Lower lobe of right lung (tissue), 2 donors: Measurements from ENCODE around the gene RERG. TPM values are rescaled to one million over a fixed set of nuclear protein-coding genes. Genes with fewer than 3 reads are reported as not detected.

Experiments used
- ATAC-seq, 2 donors: fragments of 200-7000 bp; cut with Tn5 transposase; one replicate each; pipeline ENCODE4 v1.9.1; 2020 to 2022; ENCODE audit warnings: mild to moderate bottlenecking in 2 of 2, moderate library complexity in 2 of 2
- DNase-seq: peaks from one replicate; pipeline ENCODE4 v3.0.0-alpha.2; 2020
- H3K27ac ChIP-seq: fragments of 200-600 bp; one replicate; pipeline ENCODE4 v1.8.0; 2022
- H3K27me3 ChIP-seq: fragments of 200-600 bp; one replicate; pipeline ENCODE4 v1.8.0; 2022; ENCODE audit warnings: low read depth
- H3K36me3 ChIP-seq: fragments of 200-600 bp; one replicate; pipeline ENCODE4 v1.8.0; 2022; ENCODE audit warnings: mild to moderate bottlenecking
- H3K4me1 ChIP-seq: fragments of 200-600 bp; one replicate; pipeline ENCODE4 v1.8.0; 2022
- H3K4me3 ChIP-seq: fragments of 200-600 bp; one replicate; pipeline ENCODE4 v1.8.0; 2022; ENCODE audit warnings: mild to moderate bottlenecking
- H3K9me3 ChIP-seq: fragments of 200-600 bp; one replicate; pipeline ENCODE4 v1.8.0; 2022
- CTCF ChIP-seq: fragments of 200-600 bp; IDR thresholded peaks from one replicate; pipeline ENCODE4 v1.8.0; 2022; ENCODE audit warnings: antibody characterized with exemption, mild to moderate bottlenecking
- intact Hi-C: fragments of 100-400 bp; cut with DNase I; formaldehyde crosslinking; loops from one replicate; pipeline ENCODE4 v1.11.0; 2022
- total RNA-seq: library from RNA; stranded (reverse); fragmentation: NEBNext Ultra II Directional; extraction: Animal tissue kit (Norgen Biotek cat#: 25700); gene quantifications from one replicate; pipeline ENCODE4 v1.2.1, GENCODE V29; 2021
- donor health status: DM: no; HTN: yes; CAD: no; lungs with severe emphysema.

RERG gene
- total RNA-seq, 1 donor from 2014 or later = 9.0 TPM

DNA sequence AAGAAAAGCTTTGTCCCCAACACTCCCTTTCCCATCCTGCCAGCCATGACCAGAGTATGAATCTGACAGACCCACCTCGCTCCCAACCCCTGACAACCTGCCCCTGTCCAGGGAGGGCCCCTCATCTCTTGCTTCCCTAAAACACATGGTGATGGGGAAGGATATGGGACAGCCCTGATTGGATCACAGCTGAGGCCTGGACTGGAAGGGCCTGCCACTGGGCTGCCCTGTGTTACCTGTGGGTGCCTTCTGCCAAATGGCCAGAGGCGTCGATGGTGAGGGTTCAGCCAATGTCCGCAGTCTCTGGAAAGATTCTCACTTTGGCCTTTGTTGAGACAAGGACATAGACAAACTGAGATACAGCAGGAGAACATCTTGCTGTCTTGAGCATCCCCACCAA, 13.3 kb upstream of the RERG start:
- Histone ChIP-seq H3K27ac (no peak overlapping the region), H3K4me3 (no peak overlapping the region), H3K4me1 (no peaks in the 10 kb centered on the region), H3K9me3 (no peaks in the 10 kb centered on the region), H3K36me3 (no peaks in the 10 kb centered on the region), H3K27me3 (no peaks in the 10 kb centered on the region)
- intact Hi-C loops = no loop called here
- no peak for TF ChIP-seq CTCF
- no peak for DNase-seq
- ATAC-seq = no peak

DNA sequence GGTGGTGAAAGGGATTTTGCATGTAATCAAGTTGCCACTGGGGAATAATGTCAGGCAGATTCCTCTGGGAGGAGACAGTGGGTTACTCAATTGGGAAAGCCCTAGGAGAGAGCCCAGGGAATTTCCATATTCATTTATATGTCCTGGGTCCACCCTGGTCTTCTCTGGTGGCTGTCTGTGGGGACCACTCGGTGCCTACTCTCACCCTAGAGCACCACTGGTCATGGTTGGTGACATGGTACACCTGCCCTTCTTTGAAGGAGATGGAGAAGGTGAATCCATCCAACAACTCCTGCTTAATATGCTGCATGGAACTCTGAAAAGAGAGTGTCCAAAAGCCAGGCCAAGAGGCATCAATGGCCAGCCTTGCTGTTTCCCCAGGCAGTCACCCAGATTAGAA, 12.8 kb upstream of the RERG start:
- Histone ChIP-seq H3K9me3 (no peaks in the 10 kb centered on the region), H3K27me3 (no peaks in the 10 kb centered on the region), H3K4me3 (no peak overlapping the region), H3K36me3 (no peaks in the 10 kb centered on the region), H3K27ac (no peak overlapping the region), H3K4me1 (no peaks in the 10 kb centered on the region)
- intact Hi-C loops = no loop called here
- DNase-seq (no peak), ATAC-seq (no peak)
- no peak for TF ChIP-seq CTCF

DNA sequence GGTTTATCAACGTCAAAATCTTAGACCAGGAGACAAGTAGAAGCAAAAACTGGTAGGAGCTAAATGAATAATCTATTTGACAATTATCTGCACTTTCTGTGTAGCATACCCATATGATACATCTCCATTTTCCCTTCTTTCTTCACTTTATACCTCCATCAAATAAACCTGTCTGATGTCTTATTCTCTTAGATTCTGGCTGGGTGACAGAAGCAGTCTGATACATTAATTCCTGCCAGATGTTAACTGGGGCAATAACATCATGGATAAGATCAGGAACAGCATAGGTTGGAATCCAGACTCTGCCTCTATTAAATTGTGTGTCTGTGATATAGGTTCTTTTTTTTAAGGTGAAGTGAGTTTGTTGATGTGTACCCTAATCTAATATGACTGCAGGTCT, 11.7 kb upstream of the RERG start:
- Histone ChIP-seq H3K9me3 (no peaks in the 10 kb centered on the region), H3K36me3 (no peaks in the 10 kb centered on the region), H3K4me3 (no peak overlapping the region), H3K4me1 (no peaks in the 10 kb centered on the region), H3K27me3 (no peaks in the 10 kb centered on the region), H3K27ac (no peak overlapping the region)
- DNase-seq (no peak), ATAC-seq (no peak)
- no peak for TF ChIP-seq CTCF
- intact Hi-C loops = no loop called here

- no peaks in the 10 kb centered on the region for H3K36me3 ChIP-seq
- intact Hi-C loops = no loop called here
- no peaks in the 10 kb centered on the region for H3K27me3 ChIP-seq
- H3K4me1 ChIP-seq = no peaks in the 10 kb centered on the region
- no peaks in the 10 kb centered on the region for H3K9me3 ChIP-seq
- ATAC-seq = no peak
- no peak overlapping the region for H3K4me3 ChIP-seq
- no peak for TF ChIP-seq CTCF
- no peak for DNase-seq
- no peak overlapping the region for H3K27ac ChIP-seq
Measured at GRCh38 chr12:15231493-15231892, 10.3 kb upstream of the RERG start.

GRCh38 chr12:15230751-15231150, 9.5 kb upstream of the RERG start:
- intact Hi-C loops = no loop called here
- ATAC-seq (no peak), DNase-seq (no peak)
- Histone ChIP-seq H3K27me3 (no peaks in the 10 kb centered on the region), H3K27ac (no peak overlapping the region), H3K4me1 (no peaks in the 10 kb centered on the region), H3K9me3 (no peaks in the 10 kb centered on the region), H3K4me3 (no peak overlapping the region), H3K36me3 (no peaks in the 10 kb centered on the region)
- TF ChIP-seq CTCF = no peak

GRCh38 chr12:15230137-15230536, 8.9 kb upstream of the RERG start:
- no peak for ATAC-seq
- Histone ChIP-seq H3K9me3 (no peaks in the 10 kb centered on the region), H3K27me3 (no peaks in the 10 kb centered on the region), H3K27ac (no peak overlapping the region), H3K4me3 (no peak overlapping the region), H3K4me1 (no peaks in the 10 kb centered on the region), H3K36me3 (no peaks in the 10 kb centered on the region)
- no peak for TF ChIP-seq CTCF
- intact Hi-C loops = no loop called here
- DNase-seq = no peak
